HepG2 (cell line): ENCODE data around the gene GJA9.

Source experiments
- CTCF ChIP-seq: sonication (generic); formaldehyde crosslinking; IDR thresholded peaks from 2 replicates; pipeline ENCODE4 v1.5.0; 2020; ENCODE audit warnings: mild to moderate bottlenecking, missing genetic modification reagents, moderate library complexity
- ELF4 ChIP-seq: sonication (generic); formaldehyde crosslinking; IDR thresholded peaks from 2 replicates; pipeline ENCODE4 v1.5.0; 2020; ENCODE audit warnings: missing genetic modification reagents, mild to moderate bottlenecking, moderate library complexity, borderline replicate concordance
- ETS1 ChIP-seq: sonication (generic); formaldehyde crosslinking; IDR thresholded peaks from 2 replicates; pipeline ENCODE4 v1.4.0; 2020; ENCODE audit warnings: missing genetic modification reagents
- FOXK2 ChIP-seq: fragments of 450-650 bp; IDR thresholded peaks from 2 replicates; pipeline ENCODE4 v1.6.1; 2016
- MAFK ChIP-seq, 2 experiments: IDR thresholded peaks in 1 of 2; conservative IDR thresholded peaks in 1 of 2; 2 replicates each; pipeline ENCODE4 v1.6.1; 2011; ENCODE audit warnings: improper control_type of control experiment in 2 of 2, low read length in 2 of 2
- MATR3 ChIP-seq: sonication (generic); formaldehyde crosslinking; IDR thresholded peaks from 2 replicates; pipeline ENCODE4 v1.4.0; 2020; ENCODE audit warnings: missing genetic modification reagents
- MXI1 ChIP-seq: IDR thresholded peaks from 3 replicates; pipeline ENCODE4 v1.6.1; 2012; ENCODE audit warnings: low read depth, low read length, inconsistent platforms, borderline replicate concordance
- NFE2L2 ChIP-seq: fragments of 150-350 bp; IDR thresholded peaks from 2 replicates; pipeline ENCODE4 v1.6.1; 2014; ENCODE audit warnings: low read length
- POLR2AphosphoS5 ChIP-seq: IDR thresholded peaks from 2 replicates; pipeline ENCODE4 v1.6.1; 2012; ENCODE audit warnings: low read depth, low read length
- PRDM15 ChIP-seq: sonication (generic); formaldehyde crosslinking; IDR thresholded peaks from 2 replicates; pipeline ENCODE4 v1.4.0; 2020; ENCODE audit warnings: missing genetic modification reagents
- REST ChIP-seq, 2 experiments: IDR thresholded peaks; 2 replicates each; pipeline ENCODE4 v1.6.1; 2011 to 2012; ENCODE audit warnings: low read length in 2 of 2, borderline replicate concordance in 1 of 2, low read depth in 1 of 2, mild to moderate bottlenecking in 1 of 2, moderate library complexity in 1 of 2
- ZC3H4 ChIP-seq: sonication (generic); formaldehyde crosslinking; IDR thresholded peaks from 2 replicates; pipeline ENCODE4 v1.4.0; 2020; ENCODE audit warnings: missing genetic modification reagents, borderline replicate concordance
- ZNF124 ChIP-seq: sonication (generic); formaldehyde crosslinking; IDR thresholded peaks from 2 replicates; pipeline ENCODE4 v1.4.0; 2020; ENCODE audit warnings: missing genetic modification reagents
- ZNF274 ChIP-seq: sonication (generic); formaldehyde crosslinking; IDR thresholded peaks from 2 replicates; pipeline ENCODE4 v1.5.1; 2020; ENCODE audit warnings: mild to moderate bottlenecking, missing genetic modification reagents

GRCh38 chr1:38917337-38917736 is 36.0 kb upstream of the GJA9 start:
- no peak for TF ChIP-seq MXI1
- no peak for TF ChIP-seq PRDM15 (CRISPR knock-in tag)
- TF ChIP-seq ELF4 (CRISPR knock-in tag): no peak
- no peak for TF ChIP-seq CTCF
- no peak for TF ChIP-seq ZNF274
- TF ChIP-seq MATR3 (CRISPR knock-in tag): no peak
- no peak for TF ChIP-seq FOXK2
- TF ChIP-seq NFE2L2: no peak
- TF ChIP-seq ZC3H4 (CRISPR knock-in tag): no peak
- TF ChIP-seq ETS1 (CRISPR knock-in tag): no peak
- no peak for TF ChIP-seq REST (IDR thresholded peaks at IDR 0.05; ENCODE audit: borderline replicate concordance in 1 of 2, low read depth in 1 of 2, low read length in 2 of 2)
- no peak for TF ChIP-seq MAFK (conservative IDR thresholded peaks at IDR 0.05 in 1 of 2, IDR thresholded peaks at IDR 0.05 in 1 of 2; ENCODE audit: low read length in 2 of 2)
- no peak for TF ChIP-seq ZNF124 (CRISPR knock-in tag)
- TF ChIP-seq POLR2AphosphoS5: no peak
